GM18526 (cell line): ENCODE measurements around the gene CEP112.

Source experiments
- POLR2A ChIP-seq: IDR thresholded peaks from 3 replicates; pipeline ENCODE4 v1.6.1; 2011; ENCODE audit not compliant: insufficient read length; ENCODE audit errors: extremely low read depth

CEP112 gene

GRCh38 chr17:65718601-65719000, 473.3 kb downstream of the CEP112 start:
- no peak for TF ChIP-seq POLR2A

GRCh38 chr17:65712383-65713267, 479.3 kb downstream of the CEP112 start:
- no peak for TF ChIP-seq POLR2A

DNA sequence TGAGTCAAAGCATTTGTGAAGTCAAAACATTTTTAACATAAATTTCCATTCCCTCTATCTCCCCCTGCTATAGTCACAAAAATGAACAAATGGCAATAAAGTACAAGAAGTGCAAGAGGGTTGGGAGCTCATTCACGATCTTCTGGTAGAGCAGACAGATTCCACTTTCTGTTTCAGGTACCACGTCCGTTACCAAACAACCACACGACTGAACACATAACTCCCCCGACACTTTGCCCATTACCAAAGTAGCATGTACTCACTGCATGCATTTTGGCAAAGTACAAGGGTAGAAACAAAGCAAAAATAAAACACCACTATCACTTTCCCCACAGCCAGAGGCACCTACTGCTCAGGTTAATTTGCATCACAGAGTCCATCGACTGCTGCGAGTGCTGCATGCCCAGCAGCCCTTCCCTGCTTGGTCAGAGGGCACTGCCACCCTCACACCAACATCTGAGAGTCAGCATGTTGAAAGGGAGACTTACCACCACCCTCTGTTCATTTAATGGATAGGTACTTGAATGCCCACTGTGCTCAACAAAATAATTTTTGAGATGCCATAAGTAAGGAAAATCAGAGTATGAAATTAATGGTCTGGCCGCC, 480.2 kb downstream of the CEP112 start:
- no peak for TF ChIP-seq POLR2A

- no peak for TF ChIP-seq POLR2A
Measured at GRCh38 chr17:65707780-65708179, 484.2 kb downstream of the CEP112 start.

- TF ChIP-seq POLR2A: no peak
Measured at GRCh38 chr17:65704731-65705130, 487.2 kb downstream of the CEP112 start.

- TF ChIP-seq POLR2A: no peak
Measured at GRCh38 chr17:65703891-65704290, 488.0 kb downstream of the CEP112 start.

GRCh38 chr17:65699459-65699858, 492.5 kb downstream of the CEP112 start:
- no peak for TF ChIP-seq POLR2A

- no peak for TF ChIP-seq POLR2A
Measured at GRCh38 chr17:65698381-65699061, 493.4 kb downstream of the CEP112 start.

DNA sequence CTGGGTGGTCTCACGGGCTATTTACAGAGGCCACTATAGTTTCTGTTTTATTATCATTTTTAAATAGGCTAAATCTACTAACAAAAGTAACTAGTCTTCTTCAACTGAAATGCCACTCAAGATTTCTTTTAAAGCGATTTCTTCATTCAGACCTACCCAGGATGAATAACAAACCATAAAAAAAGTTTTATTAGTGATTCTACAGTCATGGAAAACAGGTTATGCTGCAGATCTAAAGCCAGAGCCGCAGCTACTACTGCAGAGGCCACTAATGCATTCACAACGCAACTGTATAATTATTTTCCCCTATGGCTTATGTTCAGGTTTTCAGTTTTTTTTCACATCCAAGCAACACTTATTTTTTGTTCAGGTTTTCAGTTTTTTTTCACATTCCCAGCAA, 494.3 kb downstream of the CEP112 start:
- no peak for TF ChIP-seq POLR2A

- no peak for TF ChIP-seq POLR2A
Measured at GRCh38 chr17:65696739-65697394, 495.1 kb downstream of the CEP112 start.

- TF ChIP-seq POLR2A: no peak
Measured at GRCh38 chr17:65694601-65695000, 497.3 kb downstream of the CEP112 start.

- no peak for TF ChIP-seq POLR2A
Measured at GRCh38 chr17:65690626-65691310, 501.2 kb downstream of the CEP112 start.

- no peak for TF ChIP-seq POLR2A
Measured at GRCh38 chr17:65688307-65688706, 503.6 kb downstream of the CEP112 start.

GRCh38 chr17:65685110-65685509, 506.8 kb downstream of the CEP112 start:
- TF ChIP-seq POLR2A: no peak

DNA sequence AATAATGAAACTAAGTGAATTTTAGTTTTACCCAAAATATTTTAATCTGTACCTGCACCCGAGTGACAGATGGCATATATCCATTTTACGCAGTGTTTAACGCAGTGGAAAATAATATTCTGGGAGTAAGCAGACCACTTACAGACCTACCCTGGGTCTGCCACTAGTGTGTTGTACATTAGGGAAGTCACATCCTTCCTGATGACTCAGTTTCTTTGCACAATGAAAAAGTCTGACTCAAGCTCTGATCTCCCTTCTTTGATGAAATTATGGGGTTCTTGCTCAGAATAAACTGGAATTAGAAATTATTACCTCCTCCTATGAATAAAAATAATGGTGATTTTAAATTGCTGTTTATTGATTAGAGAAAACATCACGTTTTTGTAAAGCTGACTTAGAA, 507.3 kb downstream of the CEP112 start:
- TF ChIP-seq POLR2A: no peak
